ENCODE measurements around the gene ARHGAP8.

DNA sequence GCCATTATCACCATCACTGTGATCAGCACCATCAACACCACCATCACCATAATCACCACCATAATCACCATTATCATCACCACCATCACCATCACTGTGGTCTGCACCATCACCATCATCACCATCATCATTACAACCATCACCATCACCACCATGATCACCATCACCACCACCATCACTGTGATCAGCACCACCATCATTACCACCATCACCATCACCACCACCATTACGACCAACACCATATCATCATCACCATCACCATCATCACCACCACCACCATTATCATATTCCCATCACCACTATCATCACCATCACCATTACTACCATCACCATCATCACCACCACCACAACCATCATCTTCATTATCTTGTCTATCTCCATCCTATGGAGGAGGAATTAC lies 132.2 kb downstream of the ARHGAP8 start:
- TF ChIP-seq, protein P1, sequence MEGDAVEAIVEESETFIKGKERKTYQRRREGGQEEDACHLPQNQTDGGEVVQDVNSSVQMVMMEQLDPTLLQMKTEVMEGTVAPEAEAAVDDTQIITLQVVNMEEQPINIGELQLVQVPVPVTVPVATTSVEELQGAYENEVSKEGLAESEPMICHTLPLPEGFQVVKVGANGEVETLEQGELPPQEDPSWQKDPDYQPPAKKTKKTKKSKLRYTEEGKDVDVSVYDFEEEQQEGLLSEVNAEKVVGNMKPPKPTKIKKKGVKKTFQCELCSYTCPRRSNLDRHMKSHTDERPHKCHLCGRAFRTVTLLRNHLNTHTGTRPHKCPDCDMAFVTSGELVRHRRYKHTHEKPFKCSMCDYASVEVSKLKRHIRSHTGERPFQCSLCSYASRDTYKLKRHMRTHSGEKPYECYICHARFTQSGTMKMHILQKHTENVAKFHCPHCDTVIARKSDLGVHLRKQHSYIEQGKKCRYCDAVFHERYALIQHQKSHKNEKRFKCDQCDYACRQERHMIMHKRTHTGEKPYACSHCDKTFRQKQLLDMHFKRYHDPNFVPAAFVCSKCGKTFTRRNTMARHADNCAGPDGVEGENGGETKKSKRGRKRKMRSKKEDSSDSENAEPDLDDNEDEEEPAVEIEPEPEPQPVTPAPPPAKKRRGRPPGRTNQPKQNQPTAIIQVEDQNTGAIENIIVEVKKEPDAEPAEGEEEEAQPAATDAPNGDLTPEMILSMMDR (IDR thresholded peaks at IDR 0.05; ENCODE audit: poor library complexity, severe bottlenecking), result no peak
- TF ChIP-seq SMC3 (conservative IDR thresholded peaks at IDR 0.05; ENCODE audit: poor library complexity), result no peak

All from neural cell (in vitro differentiated cells).